GM21529 (cell line): ENCODE data around the gene PLK1.
"Not testable (repeated sequence)": the region's sequence is repeated elsewhere in the genome, so short reads cannot be mapped to it uniquely, and the experiment has no call there.

Experiments
- ATAC-seq: cut with Tn5 transposase; IDR thresholded peaks from one replicate; pipeline ENCODE4 v1.9.1; 2021; ENCODE audit not compliant: unreplicated experiment

Gene PLK1

DNA sequence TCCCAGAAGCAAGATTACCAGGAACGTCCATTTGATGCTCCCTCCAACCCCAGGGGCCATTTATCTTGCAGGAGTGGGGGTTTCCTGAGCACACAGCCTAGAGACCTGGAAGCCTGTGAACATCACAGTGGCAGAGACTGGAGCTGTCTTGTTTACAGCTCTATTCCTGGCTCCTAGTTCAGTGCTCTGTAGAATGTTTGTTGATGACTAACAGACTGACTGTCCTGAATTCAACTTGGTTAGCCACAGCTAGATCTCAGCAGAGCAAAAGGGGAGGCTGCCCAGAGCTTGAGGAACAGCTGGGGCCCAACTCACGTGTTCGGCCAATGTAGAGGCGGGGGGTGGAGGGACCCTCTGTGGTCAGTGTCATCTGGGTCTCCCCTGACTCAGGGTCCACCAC is 27.8 kb downstream of the PLK1 start:
- ATAC-seq = no peak

DNA sequence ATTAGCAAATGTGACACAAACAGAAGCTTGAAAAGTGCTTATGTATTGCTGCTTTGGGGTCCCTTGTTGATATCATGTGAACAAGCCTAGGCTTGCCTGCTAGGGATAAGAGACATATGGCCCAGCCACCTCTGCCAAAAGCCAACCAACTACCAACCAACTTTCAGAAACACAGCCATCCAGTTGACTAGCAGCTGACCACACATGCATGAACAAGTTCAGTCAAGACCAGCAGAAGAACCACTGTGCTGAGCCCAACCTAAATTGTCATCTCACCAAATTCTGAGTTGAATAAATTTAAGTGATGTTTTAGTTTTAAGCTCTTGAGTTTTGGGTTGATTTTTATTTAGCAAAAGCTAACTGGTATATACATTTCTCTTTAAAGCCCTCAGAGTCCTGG is 30.8 kb downstream of the PLK1 start:
- no peak for ATAC-seq

DNA sequence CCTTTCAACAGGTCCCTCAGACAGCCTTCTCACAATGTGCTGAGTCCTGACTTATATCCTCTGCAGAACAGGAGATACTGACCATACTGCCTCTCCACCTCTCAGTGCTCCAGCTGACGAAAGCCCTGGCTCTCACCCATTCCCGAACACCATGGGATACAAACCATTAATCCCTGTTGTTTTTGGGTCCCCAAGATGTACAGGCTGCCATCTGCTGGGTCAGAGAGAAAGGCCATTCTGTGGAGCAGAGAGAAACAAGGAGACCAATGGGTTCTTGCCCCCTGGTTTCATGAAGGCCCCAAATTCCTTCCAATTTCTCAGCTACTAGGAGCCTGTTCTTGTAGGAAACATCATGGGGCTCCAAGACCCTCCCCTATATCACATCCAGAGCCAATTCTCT is 31.3 kb downstream of the PLK1 start:
- ATAC-seq = no peak

DNA sequence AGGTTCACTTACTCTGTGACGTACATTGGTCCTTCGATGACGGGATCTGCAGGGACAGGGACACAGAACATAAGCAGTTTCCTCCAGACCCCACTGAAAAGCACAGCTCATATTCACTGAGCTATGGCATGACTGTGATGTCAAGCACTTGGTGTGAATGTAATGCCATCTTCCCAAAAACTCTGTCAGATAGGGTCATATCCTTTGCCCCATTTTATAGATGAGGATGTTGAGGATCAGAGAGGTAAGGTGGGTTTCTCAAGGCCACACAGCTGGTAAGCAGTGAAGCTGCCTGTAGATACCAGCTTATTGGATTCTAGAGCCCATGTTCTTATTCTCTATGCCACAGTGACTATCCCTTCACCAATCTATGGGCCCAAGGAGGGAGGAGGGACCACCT is 31.8 kb downstream of the PLK1 start:
- no peak for ATAC-seq

DNA sequence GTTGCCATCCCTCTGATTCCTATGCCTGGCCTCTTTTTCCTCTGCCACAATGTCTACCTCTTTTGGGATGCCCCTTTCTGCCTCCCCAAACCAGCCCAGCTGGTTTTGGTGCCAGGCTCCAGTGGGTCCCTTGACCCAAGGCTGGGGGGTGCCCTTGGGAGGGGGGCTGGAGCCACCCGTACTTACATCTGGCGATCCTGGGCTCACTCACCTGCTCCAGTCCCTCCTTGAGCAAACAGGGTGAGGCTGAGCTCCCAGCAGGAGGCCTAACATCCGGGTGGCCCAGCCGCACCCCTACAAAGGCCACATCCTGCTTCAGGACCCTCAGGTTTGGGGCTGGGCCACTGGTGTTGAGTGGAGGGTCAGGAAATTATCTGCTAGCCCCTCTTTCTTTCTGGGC is 33.1 kb downstream of the PLK1 start:
- no peak for ATAC-seq

DNA sequence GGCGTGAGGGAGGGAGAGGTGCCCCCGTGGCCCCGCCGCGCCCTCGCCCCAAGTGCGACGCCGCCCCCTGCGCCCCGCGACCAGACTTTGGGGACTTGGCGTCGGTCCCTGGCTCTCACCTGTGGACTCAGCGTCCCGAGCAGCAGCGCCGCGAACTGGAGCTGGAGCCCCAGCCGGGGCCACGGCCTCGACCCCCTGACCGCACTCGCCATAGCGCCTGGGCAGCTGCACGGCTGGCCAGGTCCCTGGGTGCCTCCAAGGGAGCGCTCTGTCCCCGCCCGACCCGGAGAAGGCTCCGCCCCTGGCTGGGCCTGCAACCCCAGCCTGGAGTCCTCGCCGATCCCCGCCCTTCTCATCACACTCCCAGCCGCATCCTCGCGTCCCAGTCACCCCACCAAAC is 34.3 kb downstream of the PLK1 start, which contains the start of gene ERN2:
Gene ERN2 (minus strand): TSS at position 247 of the 400 bp plus-strand sequence. CDS start 35 bp downstream, at position 212.
- ATAC-seq = no peak

DNA sequence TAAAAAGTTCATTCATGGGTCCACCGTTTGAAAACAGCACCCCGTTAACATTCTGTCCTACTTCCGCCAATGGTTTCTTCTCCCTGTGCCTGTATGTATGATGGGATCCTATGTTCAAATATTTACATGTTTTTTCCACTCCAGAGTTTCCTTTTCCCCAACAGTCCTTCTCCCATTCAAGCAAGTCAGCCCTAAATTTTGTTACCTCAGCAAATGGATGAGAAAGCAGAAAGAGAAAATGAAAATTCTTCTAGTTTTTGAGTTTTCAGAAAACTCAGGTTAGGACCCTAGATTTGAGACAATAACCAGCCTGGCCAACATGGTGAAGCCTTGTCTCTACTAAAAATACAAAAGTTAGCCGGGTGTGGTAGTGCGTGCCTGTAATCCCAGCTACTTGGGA is 37.8 kb downstream of the PLK1 start:
- ATAC-seq = no peak

DNA sequence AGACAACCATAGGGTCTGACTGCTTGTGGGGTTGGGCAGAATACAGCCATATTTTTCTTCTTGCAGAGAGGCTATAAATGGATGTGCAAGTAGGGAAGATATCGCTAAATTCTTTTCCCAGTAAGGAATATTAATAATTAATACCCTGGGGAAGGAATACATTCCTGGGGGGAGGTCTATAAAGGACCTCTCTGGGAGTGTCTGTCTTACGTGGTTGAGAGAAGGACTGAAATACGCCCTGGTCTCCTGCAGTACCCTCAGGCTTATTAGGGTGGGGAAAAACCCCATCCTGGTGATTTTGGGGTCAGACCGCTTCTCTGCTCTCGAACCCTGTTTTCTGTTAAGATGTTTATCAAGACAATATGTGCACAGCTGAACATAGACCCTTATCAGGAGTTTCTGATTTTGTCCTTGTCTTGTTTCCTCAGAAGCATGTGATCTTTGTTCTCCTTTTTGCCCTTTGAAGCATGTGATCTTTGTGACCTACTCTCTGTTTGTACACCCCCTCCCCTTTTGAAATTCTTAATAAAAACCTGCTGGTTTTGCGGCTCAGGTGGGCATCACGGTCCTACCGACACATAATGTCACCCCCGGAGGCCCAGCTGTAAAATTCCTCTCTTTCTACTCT is 44.0 kb downstream of the PLK1 start:
- ATAC-seq = not testable (repeated sequence)

DNA sequence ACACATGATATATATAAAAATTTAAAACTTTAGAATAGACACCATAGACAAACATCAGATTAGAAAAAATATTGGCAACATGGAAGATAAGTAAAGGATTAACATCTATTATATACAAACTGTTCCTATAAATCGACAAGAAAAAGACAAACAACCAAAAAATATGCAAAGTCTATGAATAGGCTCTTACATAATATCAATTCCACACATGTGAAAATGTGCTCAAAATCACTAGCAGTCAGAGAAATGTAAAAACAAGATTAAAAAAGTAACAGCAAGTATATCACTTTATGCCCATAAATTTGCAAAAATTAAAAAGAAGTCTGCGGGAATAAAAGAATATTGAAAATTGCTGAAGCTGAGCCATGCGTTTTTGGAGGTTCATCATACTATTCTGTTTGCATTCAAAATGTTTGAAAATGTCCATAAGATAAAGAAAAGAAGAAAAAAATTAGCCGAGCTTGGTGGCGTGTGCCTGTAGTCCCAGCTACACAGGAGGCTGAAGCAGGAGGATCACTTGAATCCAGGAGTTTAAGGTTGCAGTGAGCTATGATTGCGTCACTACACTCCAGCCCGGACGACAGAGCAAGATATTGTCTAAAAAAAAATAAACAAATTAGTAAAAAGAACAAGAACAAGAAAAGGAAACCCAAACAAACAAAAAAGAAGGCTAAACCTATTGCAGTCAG is 45.6 kb downstream of the PLK1 start:
- no peak for ATAC-seq

DNA sequence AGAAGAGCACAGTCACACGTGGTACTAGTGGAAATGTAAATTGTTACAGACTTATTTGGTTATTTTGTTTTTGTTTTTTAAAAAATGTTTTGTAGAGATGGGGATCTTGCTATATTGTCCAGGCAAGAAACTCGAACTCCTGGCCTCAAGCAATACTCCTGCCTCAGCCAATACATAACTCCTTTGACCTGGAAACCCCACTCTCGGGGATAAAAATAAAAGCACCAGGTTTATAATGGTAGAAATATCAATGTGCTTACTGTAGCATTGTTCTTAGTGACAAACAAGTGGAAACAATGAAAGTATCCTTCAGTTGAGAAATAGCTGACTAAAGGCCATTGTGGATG is 46.1 kb downstream of the PLK1 start:
- ATAC-seq = no peak

DNA sequence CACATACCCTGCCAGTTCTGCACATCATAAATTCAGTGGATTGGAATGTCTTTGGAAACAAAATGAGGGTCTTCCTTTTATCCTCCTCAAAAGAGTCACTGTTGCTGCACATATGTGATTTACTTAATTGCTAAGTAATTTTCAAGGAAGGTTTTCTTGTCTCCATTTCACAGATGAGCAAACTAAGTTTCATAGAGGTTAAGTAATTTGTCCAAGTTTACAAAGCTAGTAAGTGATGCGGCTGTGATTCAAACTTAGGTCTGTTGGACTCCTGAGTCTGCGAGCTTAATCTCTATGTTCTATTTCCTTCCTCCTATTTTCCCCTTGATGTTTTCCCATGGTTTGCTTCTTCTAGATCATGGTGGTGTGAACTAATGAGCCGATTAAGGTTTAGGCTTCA is 48.0 kb downstream of the PLK1 start:
- no peak for ATAC-seq

DNA sequence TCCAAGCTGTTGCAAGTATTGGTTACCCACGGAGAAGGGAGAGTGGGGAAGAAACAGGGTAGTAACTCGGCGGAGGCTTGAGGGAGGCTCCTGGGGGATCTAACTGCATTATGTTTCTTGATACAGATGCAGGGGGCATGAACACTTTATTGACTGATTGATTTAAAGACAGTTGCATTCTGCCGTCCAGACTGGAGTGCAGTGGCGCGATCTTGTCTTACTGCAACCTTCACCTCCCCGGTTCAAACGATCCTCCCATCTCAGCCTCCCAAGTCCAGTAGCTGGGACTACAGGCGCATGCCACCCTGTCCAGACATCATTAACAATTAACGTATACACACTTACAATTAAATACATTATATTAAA is 49.4 kb downstream of the PLK1 start:
- no peak for ATAC-seq

DNA sequence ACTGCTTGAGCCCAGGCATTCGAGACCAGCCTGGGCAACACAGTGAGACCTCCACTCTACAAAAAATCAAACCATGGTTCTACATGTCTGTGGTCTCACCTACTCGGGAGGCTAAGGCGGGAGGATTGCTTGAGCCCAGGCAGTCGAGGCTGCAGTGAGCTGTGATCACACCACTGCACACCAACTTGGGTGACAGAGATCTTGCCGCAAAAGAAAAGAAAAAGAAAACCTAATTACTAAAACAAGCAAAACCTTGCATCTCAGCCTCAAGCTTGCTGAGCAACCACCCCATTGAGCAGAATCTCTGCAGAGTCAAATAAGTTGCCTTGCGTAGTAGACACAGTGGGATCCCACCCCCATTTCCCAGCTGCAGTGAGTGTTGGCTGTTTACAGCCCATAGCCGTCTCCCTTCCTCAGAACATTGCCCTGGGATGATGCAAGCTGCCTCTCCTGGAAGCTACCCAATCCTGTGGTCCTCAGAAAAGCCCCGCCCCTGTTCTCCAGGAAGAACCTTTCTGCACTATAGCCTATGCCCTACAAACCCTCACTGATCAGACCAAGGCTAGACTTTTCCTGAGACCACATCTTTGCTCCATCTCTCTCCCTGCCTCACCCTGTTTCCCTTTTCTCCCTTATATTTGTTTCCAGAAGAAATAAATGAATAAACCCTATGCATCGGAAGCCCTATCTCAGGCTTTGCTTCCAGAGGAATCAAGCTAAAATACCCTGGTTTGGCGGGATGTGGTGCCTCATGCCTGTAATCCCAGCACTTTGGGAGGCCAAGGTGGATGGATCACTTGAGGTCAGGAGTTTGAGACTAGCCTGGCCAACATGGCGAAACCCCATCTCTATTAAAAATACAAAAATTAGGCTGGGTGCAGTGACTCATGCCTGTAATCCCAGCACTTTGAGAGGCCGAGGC is 51.1 kb downstream of the PLK1 start:
- no peak for ATAC-seq

DNA sequence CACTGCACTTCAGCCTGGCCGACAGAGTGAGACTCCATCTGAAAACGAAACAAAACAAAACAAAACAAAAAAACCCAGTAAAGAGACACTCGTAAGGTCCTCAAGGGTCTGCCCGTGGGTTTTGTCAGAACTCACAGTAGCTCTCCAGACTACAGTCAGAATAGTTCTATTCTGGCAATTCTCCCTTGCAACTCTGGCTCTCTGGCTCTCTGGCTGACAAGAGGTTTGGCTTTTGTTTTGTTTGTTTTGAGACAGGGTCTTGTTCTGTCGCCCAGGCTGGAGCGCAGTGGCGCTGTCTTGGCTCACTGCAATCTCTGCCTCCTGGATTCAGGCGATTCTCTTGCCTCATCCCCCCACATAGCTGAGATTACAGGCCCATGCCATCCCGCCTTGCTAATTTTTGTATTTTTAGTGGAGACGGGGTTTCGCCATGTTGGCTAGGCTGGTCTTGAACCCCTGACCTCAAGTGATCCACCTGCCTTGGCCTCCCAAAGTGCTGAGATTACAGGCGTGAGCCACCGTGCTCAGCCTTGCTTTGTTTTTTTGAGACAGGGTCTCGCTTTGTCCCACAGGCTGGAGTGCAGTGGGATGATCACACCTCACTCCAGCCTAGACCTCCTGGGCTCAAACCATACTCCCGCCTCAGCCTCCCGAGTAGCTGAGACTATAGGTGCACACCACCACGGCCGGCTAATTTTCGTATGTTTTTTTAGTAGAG is 55.6 kb downstream of the PLK1 start:
- no peak for ATAC-seq

DNA sequence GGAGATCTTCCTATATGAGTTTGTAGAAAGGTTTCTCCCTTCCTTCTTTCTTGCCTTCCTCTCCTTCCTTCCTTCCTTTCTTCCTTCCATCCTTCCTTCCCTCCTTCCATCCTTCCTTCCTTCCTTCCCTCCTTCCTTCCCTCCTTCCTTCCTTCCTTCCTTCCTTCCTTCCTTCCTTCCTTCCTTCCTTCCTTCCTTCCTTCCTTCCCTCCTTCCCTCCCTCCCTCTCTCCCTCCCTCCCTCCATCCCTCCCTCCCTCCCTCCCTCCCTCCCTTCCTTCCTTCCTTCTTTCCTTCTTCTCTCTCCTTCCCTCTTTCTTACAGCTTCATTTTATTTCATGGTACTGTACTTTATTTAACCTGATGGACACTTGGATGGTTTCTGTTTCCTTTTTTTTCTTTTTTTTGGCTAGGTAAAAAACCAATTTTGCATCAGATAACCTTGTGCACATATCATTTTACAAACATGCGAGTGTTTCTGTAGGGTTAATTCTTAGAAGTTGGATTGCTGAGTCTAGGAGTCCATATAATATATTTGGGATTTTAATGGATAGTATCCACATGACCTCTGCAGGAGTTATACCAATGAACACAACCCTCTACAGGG is 58.8 kb downstream of the PLK1 start:
- ATAC-seq = not testable (repeated sequence)

DNA sequence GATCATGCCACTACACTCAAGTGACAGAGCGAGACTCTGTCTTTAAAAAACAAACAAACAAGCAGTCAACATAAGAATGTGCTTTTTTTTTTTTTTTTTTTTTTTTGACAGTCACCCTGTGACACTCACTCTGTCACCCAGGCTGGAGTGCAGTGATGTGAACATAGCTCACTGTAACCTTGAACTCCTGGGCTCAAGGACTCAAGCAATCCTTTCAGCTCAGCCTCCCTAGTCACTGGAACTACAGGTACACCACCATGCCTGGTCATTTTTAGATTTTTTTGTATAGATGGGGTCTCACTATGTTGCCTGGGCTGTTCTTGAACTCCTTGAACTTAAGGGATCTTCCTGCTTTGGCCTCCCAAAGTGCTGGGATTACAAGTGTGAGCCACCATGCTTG is 60.8 kb downstream of the PLK1 start:
- no peak for ATAC-seq
